GM10847 (cell line): ENCODE measurements around the gene MAST1.

Source experiments
- POLR2A ChIP-seq: IDR thresholded peaks from 2 replicates; pipeline ENCODE4 v1.6.1; 2011; ENCODE audit not compliant: insufficient read length; ENCODE audit errors: extremely low read depth

Gene MAST1

DNA sequence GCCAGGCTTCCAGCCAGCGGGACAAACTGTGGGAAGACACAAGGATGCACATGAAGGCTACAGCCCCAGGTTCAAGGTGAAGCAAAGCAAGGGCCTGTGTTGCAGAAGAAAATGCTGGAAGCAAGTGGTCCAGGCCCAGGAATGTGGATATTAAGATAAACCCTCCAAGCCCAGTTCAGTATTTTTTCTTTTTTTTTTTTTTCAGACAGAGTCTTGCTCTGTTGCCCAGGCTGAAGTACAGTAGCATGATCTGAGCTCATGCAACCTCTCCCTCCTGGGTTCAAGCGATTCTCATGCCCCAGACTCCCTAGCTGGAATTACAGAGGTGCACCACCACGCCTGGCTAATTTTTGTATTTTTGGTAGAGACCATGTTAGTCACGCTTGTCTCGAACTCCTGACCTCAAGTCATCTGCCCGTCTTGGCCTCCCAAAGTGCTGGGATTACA is 41.2 kb upstream of the MAST1 start:
- no peak for TF ChIP-seq POLR2A

DNA sequence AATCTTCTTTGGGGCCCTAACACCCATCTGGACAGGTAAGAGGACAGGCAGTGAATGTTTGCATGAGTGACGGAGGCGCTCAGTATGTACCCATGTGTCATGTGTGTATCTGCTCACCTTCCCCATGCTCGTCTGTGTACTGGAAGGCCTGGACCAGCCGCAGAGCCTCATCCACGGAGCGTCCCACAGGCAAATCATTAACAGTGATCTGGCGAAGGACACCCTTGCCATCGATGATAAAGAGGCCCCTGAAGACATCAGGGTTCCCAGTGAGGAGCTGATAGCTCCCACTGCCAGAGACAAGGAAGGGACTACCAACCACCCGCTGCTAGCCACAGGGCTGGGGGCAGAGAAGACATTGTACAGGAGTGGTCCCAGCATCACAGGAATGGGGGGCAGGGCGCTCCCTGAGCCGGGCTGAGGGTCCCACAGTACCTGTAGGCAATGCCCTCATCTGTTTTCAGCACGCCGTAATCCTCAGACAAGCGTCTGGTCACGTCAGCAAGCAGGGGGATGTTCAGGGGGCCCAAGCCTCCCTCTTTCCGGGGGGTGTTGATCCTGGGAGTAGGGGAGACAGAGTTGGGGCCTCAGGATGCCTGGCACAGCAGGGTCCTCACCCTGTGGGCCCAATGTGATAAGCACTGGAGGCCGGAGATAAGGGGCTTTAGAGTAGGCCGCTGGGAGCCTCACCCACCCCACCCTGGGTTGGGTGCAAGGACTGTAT is 38.4 kb upstream of the MAST1 start:
- TF ChIP-seq POLR2A, result no peak

DNA sequence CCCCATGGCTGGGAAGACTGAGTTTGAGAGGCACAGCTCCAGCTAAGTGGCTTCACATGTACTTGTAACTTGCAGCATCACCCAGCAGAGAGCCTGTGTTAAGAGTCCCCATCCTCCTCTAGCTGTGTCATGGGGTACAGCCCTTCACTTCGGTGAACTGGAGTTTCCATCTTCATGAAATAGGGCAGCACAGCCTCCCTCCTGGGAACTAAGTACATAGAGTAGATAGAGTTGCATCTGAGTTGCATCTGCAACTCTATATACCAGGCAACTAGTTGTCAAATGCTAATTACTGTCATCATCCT is 37.9 kb upstream of the MAST1 start:
- TF ChIP-seq POLR2A, result no peak

DNA sequence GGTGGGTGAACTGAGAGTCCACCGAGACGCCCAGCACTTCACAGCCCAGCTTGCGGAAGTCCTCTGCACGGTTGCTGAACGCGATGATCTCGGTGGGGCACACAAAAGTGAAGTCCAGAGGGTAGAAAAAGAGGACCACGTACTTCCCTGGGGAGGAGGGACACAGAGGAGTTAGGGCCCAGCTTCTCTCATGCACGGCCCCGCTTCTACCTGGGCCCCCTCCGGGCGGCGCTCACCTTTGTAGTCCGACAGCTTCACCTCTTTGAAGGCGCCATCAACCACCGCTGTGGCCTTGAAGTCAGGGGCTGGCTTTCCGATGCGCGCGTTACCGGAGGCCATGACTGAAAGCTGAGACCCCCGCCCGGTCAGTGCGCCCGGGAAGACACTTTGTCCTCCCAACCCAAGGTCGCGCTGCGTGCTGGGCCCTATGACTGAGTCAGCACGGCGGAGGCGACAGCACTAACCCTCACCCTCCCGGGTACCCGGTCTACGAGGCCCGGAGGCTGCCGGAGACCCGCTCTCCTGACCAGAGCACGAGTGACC is 37.3 kb upstream of the MAST1 start:
- no peak for TF ChIP-seq POLR2A

GRCh38 chr19:12801466-12802266 is 36.6 kb upstream of the MAST1 start, which contains the start of the genes PRDX2 and THSD8:
Gene PRDX2 (minus strand): TSS chr19:12801800. CDS start chr19:12801261, 539 bp downstream.
Gene THSD8 (plus strand): TSS chr19:12802069. CDS start chr19:12802072, 3 bp downstream.
- peak; percentile 93 for TF ChIP-seq POLR2A

GRCh38 chr19:12802267-12803106 is 35.8 kb upstream of the MAST1 start:
- no peak for TF ChIP-seq POLR2A

DNA sequence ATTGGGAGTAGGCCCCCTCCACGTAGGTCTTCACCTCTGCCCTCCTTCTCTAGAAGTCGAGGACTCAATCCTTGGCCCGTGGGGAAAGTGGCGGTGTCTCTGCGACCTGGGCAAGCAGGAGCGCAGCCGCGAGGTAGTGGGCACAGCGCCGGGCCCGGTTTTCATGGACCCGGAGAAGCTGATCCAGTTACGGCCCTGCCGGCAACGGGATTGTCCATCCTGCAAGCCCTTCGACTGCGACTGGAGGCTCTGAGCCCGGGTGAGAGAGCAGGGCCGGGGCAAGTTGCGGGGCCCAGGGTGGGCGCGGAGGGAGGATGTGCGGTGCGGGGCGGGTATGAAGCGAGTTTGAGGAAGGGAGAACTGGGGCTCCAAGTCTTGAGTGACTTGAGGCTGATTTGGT is 34.3 kb upstream of the MAST1 start:
- TF ChIP-seq POLR2A, result no peak

- peak; percentile 73 for TF ChIP-seq POLR2A
These were observed 31.9 kb upstream of the MAST1 start, which contains the start of gene RNASEH2A for GRCh38 chr19:12806242-12807081. Gene RNASEH2A (plus strand): TSS chr19:12806584. CDS start chr19:12806674, 90 bp downstream.

DNA sequence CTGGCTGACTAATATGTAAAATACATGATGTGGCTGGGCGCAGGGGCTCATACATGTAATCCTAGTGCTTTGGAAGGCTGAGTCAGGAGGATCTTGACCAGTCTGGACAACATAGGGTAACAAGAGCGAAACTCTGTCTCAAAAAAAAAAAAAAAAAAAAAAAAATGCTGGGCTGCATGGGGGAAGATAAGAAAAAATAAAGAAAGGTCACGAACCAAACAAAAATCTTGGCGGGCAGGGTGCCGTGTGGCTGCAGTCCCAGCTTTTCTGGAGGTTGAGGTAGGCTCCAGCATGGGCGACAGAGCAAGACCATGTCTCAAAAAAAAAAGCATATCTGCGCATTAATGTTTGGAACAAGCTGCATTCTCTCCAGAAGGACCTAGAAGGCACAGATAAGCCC is 23.2 kb upstream of the MAST1 start:
- no peak for TF ChIP-seq POLR2A

DNA sequence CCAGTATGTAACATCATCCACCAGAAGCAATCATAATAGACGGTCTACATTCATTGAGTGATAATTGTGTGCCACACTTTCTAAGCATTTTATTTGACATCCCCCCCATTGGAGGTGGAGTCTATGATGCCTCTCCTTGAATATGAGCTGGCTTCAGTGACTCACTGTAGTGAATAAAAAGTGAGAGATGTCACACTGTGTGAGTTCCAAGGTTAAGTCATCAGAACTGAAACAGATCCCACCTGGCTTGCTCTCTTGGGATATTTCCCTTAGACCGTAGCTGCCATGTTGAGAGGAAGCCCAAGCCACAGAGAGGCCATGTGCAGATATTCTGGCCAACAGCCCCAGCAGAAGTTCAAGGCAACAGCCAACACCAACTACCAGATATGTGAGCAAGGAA is 16.6 kb upstream of the MAST1 start:
- TF ChIP-seq POLR2A, result no peak

DNA sequence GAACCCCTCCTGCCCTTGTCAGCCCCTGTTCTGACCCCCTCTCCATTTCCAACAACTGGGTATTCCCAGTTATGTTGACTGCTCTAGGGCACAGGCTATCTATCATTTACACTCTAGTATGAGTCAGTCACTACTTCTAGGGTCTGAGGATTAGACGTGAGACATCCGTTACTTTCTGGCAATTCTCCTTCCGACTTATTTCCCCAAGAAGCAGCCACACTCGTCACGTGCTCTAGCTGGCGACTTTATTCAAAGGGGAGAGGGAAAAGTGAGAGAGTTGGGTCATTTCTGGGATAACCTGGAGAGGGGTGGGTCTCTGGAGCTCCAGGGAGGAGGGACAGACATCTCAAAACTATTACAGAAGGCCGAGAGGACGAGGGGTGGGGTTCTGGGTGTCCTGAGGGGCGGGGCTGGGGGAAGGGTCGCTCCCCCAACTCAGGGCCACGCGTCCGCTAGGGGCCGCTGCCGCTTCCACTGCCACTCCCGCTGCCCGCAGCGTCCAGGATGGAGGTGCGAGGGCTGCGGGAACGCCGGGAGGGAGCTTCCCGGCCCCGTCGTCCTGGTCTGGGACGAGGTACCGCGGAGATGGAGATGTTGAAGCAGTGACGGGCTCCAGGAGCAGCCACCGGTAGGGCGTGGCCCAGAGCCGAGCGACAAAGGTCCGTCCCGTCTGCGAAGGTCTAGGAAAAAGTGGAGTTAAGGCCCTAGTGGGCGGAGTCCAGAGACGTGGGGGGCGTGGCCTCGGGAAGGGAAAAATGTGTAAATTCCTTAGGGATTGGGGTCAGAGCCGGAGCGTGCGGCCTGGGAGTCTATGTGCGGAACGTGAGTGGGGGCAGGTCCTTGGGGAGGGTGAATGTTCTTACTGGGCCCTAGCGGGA is 12.8 kb upstream of the MAST1 start:
- TF ChIP-seq POLR2A, result no peak

GRCh38 chr19:12828494-12828893 is 9.8 kb upstream of the MAST1 start:
- no peak for TF ChIP-seq POLR2A

DNA sequence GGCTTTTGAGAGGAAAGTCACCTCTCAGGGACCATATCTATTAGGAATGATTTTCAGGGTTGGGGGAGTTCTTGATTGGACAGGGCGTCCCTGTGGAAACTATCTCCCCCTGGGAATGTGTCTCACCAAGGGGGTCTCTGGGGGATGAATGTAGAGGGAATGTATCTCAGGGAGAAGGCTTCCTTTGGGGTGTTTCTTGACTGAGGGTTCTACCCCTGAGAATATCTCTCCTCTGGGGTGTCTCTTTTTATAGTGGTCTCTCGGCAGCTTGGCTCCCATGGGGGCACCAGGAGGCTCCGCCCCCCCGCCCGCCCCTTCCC is 4.9 kb upstream of the MAST1 start:
- no peak for TF ChIP-seq POLR2A
